ENCODE measurements around the gene DDX1. TPM values are rescaled to one million over a fixed set of nuclear protein-coding genes. Genes with fewer than 3 reads are reported as not detected.

DDX1 gene
- total RNA-seq, 1 donor: 120 TPM

DNA sequence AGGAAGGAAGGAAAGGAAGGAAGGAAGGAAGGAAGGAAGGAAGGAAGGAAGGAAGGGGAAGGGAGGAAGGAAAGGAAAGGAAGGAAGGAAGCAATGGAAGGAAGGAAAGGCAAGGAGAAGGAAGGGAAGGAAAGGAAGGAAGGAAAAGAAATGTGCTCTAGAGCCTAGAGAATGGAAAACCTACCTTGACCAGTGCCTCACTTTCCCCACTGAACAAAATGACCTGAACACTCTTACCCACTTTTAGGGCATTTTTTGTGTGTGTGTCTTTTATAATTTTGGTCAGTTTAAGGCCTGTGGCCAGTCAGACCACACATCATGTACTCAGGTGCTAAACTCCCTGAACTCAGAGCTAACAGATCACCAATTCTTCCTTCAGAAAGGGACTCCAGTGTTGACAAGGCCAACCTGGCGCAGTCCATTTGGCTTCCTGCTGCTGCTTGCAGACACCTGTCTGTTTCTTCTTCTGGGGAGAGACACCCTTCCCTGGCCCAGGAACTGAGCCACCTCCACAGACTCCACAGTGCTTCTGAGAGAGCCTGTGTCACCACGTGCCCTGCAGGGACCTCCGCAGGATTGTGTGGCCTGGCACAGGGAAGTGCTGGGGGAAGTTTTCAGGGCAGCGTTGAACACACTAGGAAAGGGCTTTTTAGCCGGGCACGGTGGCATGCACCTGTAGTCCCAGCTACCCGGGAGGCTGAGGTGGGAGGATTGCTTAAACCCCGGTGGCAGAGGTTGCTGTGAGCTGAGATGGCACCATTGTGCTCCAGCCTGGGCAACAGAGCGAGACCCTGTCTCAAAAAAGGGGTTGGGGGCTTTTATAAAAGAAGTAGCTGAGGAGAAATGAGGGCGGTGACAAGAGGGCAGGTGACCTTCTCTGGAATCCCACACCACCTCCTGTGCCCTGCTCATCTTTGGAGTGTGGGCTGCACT lies 57.2 kb downstream of the DDX1 start:
- DNase-seq (ENCODE audit: low read depth): no peak
- H3K4me3 ChIP-seq (ENCODE audit: low read depth, low read length): no peak overlapping the region
- TF ChIP-seq, protein P1, sequence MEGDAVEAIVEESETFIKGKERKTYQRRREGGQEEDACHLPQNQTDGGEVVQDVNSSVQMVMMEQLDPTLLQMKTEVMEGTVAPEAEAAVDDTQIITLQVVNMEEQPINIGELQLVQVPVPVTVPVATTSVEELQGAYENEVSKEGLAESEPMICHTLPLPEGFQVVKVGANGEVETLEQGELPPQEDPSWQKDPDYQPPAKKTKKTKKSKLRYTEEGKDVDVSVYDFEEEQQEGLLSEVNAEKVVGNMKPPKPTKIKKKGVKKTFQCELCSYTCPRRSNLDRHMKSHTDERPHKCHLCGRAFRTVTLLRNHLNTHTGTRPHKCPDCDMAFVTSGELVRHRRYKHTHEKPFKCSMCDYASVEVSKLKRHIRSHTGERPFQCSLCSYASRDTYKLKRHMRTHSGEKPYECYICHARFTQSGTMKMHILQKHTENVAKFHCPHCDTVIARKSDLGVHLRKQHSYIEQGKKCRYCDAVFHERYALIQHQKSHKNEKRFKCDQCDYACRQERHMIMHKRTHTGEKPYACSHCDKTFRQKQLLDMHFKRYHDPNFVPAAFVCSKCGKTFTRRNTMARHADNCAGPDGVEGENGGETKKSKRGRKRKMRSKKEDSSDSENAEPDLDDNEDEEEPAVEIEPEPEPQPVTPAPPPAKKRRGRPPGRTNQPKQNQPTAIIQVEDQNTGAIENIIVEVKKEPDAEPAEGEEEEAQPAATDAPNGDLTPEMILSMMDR (IDR thresholded peaks at IDR 0.05; ENCODE audit: insufficient read depth, low read depth, low read length): no peak

DNA sequence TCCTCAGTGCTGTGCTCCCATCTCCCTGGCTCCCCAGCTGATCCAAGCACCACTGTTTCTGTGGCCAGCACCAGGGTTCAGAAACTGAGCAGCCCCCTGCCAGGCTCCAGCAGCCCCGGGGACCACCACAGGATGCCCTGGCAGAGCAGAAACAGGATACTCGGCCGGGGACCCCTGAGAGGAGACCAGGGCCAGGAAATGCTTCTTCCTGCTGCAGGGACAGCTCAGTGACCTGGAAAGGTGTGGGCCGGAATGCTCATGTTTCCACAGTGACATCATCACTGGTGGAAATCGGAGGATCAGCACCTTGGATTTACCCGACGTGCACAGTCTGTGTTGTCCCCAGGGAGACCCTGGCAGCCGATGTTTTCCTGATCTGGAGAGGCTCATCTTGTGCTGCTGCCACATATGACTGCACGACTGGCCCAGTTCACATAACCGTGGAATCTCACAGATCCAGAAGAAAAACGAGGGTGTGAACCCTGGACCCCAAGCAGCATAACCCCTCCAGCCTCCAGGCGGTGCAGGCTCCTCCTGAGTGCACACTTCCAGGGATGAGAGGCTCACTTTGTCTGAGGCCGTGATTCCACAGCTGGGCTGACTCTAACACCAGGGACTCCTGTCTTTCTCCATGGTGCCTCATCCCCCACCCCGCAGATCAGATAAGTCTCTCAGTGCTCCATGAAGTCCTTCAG lies 58.0 kb downstream of the DDX1 start:
- TF ChIP-seq, protein P1 (IDR thresholded peaks at IDR 0.05; ENCODE audit: insufficient read depth, low read depth, low read length): no peak
- DNase-seq (ENCODE audit: low read depth): no peak

DNA sequence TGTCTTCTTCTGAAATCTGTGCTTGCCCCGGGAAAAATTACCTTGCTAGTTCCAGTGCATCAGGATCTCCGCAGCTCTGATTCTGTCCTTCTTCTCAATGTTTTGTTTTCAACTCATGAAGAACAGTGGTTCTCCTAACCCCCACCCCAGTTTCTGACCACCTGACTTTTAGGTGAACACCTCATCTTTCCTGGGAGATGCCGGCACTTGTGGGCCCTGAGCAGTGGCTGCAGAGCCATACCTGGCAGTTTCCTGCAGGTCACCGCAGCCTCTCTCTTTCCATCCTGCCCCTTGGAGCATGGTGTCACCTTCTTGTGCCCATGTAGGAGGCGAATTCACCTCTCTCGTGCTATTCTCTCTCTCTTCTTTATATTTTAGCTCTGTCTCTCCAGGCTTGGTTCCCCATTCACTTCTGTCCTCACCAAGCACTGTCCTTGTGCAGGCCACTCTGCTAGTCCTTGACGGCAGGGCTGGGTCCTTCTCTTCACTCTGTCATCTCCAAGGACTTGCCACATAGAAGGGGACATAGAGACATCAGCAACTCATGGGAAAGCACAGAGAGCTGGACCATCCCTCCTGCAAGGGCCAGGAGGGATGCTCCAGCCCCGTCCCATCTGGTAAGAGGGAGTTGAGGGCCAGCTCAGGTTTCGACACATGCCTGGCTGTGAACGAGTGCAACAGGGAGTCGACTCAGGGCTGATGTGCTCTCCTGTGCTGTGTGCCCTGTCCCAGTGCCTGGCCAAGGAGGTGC lies 59.1 kb downstream of the DDX1 start:
- DNase-seq (ENCODE audit: low read depth): no peak
- TF ChIP-seq, protein P1 (IDR thresholded peaks at IDR 0.05; ENCODE audit: insufficient read depth, low read depth, low read length): no peak
- H3K4me3 ChIP-seq (ENCODE audit: low read depth, low read length): no peak overlapping the region

More for the DNA sequence above, 58.0 kb downstream of the DDX1 start:
- H3K4me3 ChIP-seq (ENCODE audit: low read depth, low read length): no peak overlapping the region

DNA sequence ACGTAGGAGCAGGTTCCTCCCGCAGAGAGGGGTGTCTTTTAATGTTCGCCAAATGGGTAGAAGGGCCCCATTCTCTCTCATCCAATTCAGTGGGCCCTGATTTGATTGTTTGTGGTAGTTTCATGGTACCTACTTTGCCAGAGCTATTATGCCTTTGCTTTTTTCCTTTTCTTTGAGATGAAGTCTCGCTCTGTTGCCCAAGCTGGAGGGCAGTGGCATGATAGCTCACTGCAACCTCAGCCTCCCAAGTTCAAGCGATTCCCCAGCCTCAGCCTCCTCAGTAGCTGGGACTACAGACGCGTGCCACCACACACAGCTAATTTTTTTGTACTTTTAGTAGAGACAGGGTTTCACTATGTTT lies 59.7 kb downstream of the DDX1 start:
- TF ChIP-seq, protein P1 (IDR thresholded peaks at IDR 0.05; ENCODE audit: insufficient read depth, low read depth, low read length): no peak
- DNase-seq (ENCODE audit: low read depth): no peak
- no peak overlapping the region for H3K4me3 ChIP-seq (ENCODE audit: low read depth, low read length)

DNA sequence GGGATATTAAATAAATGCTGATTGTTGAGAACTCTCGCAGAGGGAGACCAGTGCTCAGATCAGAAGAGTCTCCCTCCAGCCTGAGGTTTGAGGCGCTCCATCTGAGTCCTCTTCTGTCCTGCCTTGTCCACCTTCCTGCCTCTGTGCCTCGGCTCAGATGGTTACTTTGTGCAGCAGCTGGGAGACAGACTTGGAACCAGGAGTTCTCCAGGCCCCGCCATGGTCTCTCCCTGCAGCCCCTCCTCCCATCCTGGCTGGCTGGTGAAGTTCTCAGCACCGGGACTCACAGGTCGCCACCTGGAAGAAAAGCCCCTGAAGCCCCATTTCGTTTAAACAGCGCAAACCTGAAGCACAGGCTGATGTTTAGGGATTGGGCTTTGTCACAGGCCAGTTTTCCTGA lies 60.6 kb downstream of the DDX1 start:
- TF ChIP-seq, protein P1 (IDR thresholded peaks at IDR 0.05; ENCODE audit: insufficient read depth, low read depth, low read length): no peak
- H3K4me3 ChIP-seq (ENCODE audit: low read depth, low read length): no peak overlapping the region
- DNase-seq (ENCODE audit: low read depth): no peak

DNA sequence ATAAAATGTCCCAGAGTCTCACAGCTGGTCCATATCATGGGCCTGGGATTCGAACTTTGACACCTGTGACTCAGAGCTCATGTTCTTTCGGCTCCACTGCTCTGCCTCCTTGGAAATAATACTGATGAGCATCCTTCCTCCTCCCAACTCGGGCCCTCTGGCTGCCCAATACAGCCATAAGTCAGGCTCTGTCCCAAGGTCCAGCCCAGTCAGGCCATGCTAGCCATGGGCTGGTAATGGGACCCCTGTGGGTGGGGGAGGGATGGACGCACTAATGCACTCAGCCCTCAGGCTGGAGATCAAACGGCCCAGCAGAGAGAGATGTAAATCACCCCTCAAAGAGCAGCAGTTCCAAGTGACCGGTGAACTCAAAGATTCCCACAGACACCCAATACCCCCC lies 61.1 kb downstream of the DDX1 start:
- TF ChIP-seq, protein P1 (IDR thresholded peaks at IDR 0.05; ENCODE audit: insufficient read depth, low read depth, low read length): no peak
- H3K4me3 ChIP-seq (ENCODE audit: low read depth, low read length): no peak overlapping the region
- DNase-seq (ENCODE audit: low read depth): no peak
